SK-N-SH treated with all-trans-retinoic acid at 6 μM for 48 hours (cell line): ENCODE data around the gene MTUS2.

Experiments used
- ATAC-seq: fragments of 200-7000 bp; cut with Tn5 transposase; 3 replicates; pipeline ENCODE4 v1.9.1; 2020; ENCODE audit warnings: mild to moderate bottlenecking, moderate library complexity
- ARNTL ChIP-seq: fragments of 450-650 bp; formaldehyde crosslinking; IDR thresholded peaks from 2 replicates; pipeline ENCODE4 v1.5.0; 2020; ENCODE audit warnings: low read depth, mild to moderate bottlenecking, moderate library complexity, borderline replicate concordance
- CREB5 ChIP-seq: fragments of 250-450 bp; sonication (Bioruptor Pico); IDR thresholded peaks from 2 replicates; pipeline ENCODE4 v1.5.1; 2020; ENCODE audit warnings: low read depth, mild to moderate bottlenecking, moderate library complexity
- ESRRG ChIP-seq: fragments of 250-450 bp; sonication (Bioruptor Pico); IDR thresholded peaks from 2 replicates; pipeline ENCODE4 v1.6.1; 2021; ENCODE audit warnings: mild to moderate bottlenecking
- GLIS3 ChIP-seq: fragments of 250-450 bp; sonication (Bioruptor Pico); IDR thresholded peaks from 2 replicates; pipeline ENCODE4 v1.5.0; 2020; ENCODE audit warnings: mild to moderate bottlenecking, moderate library complexity
- ISL1 ChIP-seq: fragments of 250-450 bp; sonication (Bioruptor Pico); IDR thresholded peaks from 2 replicates; pipeline ENCODE4 v2.1.2; 2022; ENCODE audit warnings: mild to moderate bottlenecking, moderate library complexity
- OSR1 ChIP-seq: fragments of 250-450 bp; sonication (Bioruptor Pico); IDR thresholded peaks from 2 replicates; pipeline ENCODE4 v1.8.0; 2022; ENCODE audit warnings: moderate library complexity, mild to moderate bottlenecking, inconsistent platforms
- PATZ1 ChIP-seq: fragments of 250-450 bp; sonication (Bioruptor Pico); IDR thresholded peaks from 2 replicates; pipeline ENCODE4 v1.8.0; 2020; ENCODE audit warnings: mild to moderate bottlenecking, moderate library complexity, borderline replicate concordance
- POU6F1 ChIP-seq: fragments of 250-450 bp; sonication (Bioruptor Pico); IDR thresholded peaks from 2 replicates; pipeline ENCODE4 v1.8.0; 2021; ENCODE audit warnings: low read depth, mild to moderate bottlenecking, moderate library complexity, borderline replicate concordance
- PPARA ChIP-seq: fragments of 250-450 bp; sonication (Bioruptor Pico); IDR thresholded peaks from 2 replicates; pipeline ENCODE4 v1.5.0; 2020; ENCODE audit warnings: mild to moderate bottlenecking, borderline replicate concordance
- RARB ChIP-seq: fragments of 250-450 bp; sonication (Bioruptor Pico); IDR thresholded peaks from 2 replicates; pipeline ENCODE4 v1.8.0; 2021; ENCODE audit warnings: mild to moderate bottlenecking, moderate library complexity
- SNAI2 ChIP-seq: fragments of 250-450 bp; sonication (Bioruptor Pico); IDR thresholded peaks from 2 replicates; pipeline ENCODE4 v1.5.0; 2020; ENCODE audit warnings: mild to moderate bottlenecking, moderate library complexity
- TCF4 ChIP-seq: fragments of 250-450 bp; sonication (Bioruptor Pico); IDR thresholded peaks from 2 replicates; pipeline ENCODE4 v1.8.0; 2021; ENCODE audit warnings: mild to moderate bottlenecking, moderate library complexity, borderline replicate concordance
- TOX ChIP-seq: fragments of 250-450 bp; sonication (Bioruptor Pico); IDR thresholded peaks from 2 replicates; pipeline ENCODE4 v1.8.0; 2021; ENCODE audit warnings: mild to moderate bottlenecking, moderate library complexity, borderline replicate concordance
- TSHZ2 ChIP-seq: fragments of 250-450 bp; sonication (Bioruptor Pico); IDR thresholded peaks from 2 replicates; pipeline ENCODE4 v1.5.0; 2020; ENCODE audit warnings: mild to moderate bottlenecking, moderate library complexity
- ZC3H10 ChIP-seq: fragments of 250-450 bp; sonication (Bioruptor Pico); IDR thresholded peaks from 2 replicates; pipeline ENCODE4 v1.5.1; 2021; ENCODE audit warnings: mild to moderate bottlenecking, moderate library complexity
- ZFP30 ChIP-seq: fragments of 450-650 bp; formaldehyde crosslinking; IDR thresholded peaks from 2 replicates; pipeline ENCODE4 v1.5.0; 2022; ENCODE audit warnings: mild to moderate bottlenecking, moderate library complexity
- ZNF565 ChIP-seq: fragments of 450-650 bp; formaldehyde crosslinking; conservative IDR thresholded peaks from 2 replicates; pipeline ENCODE4 v1.5.0; 2020; ENCODE audit warnings: low read depth, mild to moderate bottlenecking, moderate library complexity
- ZNF70 ChIP-seq: fragments of 450-650 bp; formaldehyde crosslinking; IDR thresholded peaks from 2 replicates; pipeline ENCODE4 v1.5.0; 2020; ENCODE audit warnings: mild to moderate bottlenecking, moderate library complexity
- ZNF8 ChIP-seq: fragments of 450-650 bp; formaldehyde crosslinking; IDR thresholded peaks from 2 replicates; pipeline ENCODE4 v1.5.0; 2020; ENCODE audit warnings: mild to moderate bottlenecking, moderate library complexity

Gene MTUS2

GRCh38 chr13:29222458-29222857 lies 402.3 kb downstream of the MTUS2 start:
- no peak for ATAC-seq
- no peak for TF ChIP-seq ISL1

- TF ChIP-seq ZNF565 (CRISPR knock-in tag) (no peak), SNAI2 (no peak), GLIS3 (CRISPR knock-in tag) (no peak), ISL1 (no peak), ZNF8 (no peak), TOX (CRISPR knock-in tag) (no peak), TSHZ2 (no peak), ZNF70 (CRISPR knock-in tag) (no peak), RARB (CRISPR knock-in tag) (no peak), POU6F1 (CRISPR knock-in tag) (no peak), PPARA (CRISPR knock-in tag) (no peak)
- no peak for ATAC-seq
These were observed 404.1 kb downstream of the MTUS2 start for GRCh38 chr13:29224206-29224605.

- no peak for TF ChIP-seq TOX (CRISPR knock-in tag)
- no peak for TF ChIP-seq ZFP30 (CRISPR knock-in tag)
- TF ChIP-seq CREB5, result no peak
- TF ChIP-seq ZNF8, result no peak
- TF ChIP-seq ARNTL (CRISPR knock-in tag), result no peak
- TF ChIP-seq SNAI2, result no peak
- TF ChIP-seq PATZ1, result no peak
- no peak for TF ChIP-seq ZC3H10 (CRISPR knock-in tag)
- TF ChIP-seq TCF4 (CRISPR knock-in tag), result no peak
- TF ChIP-seq ESRRG (CRISPR knock-in tag), result no peak
- no peak for TF ChIP-seq TSHZ2
- no peak for TF ChIP-seq GLIS3 (CRISPR knock-in tag)
These were observed 407.4 kb downstream of the MTUS2 start for GRCh38 chr13:29227576-29227975.

GRCh38 chr13:29230299-29230845 lies 410.2 kb downstream of the MTUS2 start:
- ATAC-seq, result no peak
- no peak for TF ChIP-seq OSR1 (CRISPR knock-in tag)
- TF ChIP-seq GLIS3 (CRISPR knock-in tag), result no peak
- TF ChIP-seq ISL1, result no peak
- TF ChIP-seq TCF4 (CRISPR knock-in tag), result no peak
- TF ChIP-seq, all 23 proteins: peak for 0

More at GRCh38 chr13:29227576-29227975, 407.4 kb downstream of the MTUS2 start:
- ATAC-seq, result no peak
